NK-92 (cell line): Measurements from ENCODE around the gene SLC30A5.
"Not testable (repeated sequence)": the region's sequence is repeated elsewhere in the genome, so short reads cannot be mapped to it uniquely, and the experiment has no call there.

Experiments
- DNase-seq: peaks from one replicate; lab custom pipeline; 2025; ENCODE audit not compliant: unreplicated experiment; lab: John Stamatoyannopoulos, UW

SLC30A5 gene

DNA sequence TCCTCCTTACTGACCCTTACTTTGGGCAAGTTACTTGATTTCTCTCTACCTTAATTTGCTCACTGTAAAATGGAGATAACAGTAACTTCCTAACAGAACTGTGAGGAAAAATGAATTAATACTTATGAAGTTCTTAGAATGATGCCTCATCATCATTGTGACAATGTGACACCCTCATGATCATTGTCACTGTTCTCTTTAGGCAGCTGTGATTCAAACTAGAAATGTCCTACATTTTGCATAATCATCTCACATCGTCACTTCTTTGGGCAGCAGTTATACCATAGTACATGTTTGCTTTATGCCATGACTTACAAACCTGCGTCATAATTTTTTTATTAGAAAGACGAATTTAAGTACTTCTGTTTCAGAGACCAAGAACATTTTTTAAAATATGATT lies 9.7 kb downstream of the SLC30A5 start:
- no peak for DNase-seq

- DNase-seq = no peak
Observed at GRCh38 chr5:69105996-69106906, 12.4 kb downstream of the SLC30A5 start.

- DNase-seq = not testable (repeated sequence)
Observed at GRCh38 chr5:69108367-69108766, 14.6 kb downstream of the SLC30A5 start.

- no peak for DNase-seq
Observed at GRCh38 chr5:69113851-69114250, 20.0 kb downstream of the SLC30A5 start.

- no peak for DNase-seq
Observed at GRCh38 chr5:69115526-69115925, 21.7 kb downstream of the SLC30A5 start.

DNA sequence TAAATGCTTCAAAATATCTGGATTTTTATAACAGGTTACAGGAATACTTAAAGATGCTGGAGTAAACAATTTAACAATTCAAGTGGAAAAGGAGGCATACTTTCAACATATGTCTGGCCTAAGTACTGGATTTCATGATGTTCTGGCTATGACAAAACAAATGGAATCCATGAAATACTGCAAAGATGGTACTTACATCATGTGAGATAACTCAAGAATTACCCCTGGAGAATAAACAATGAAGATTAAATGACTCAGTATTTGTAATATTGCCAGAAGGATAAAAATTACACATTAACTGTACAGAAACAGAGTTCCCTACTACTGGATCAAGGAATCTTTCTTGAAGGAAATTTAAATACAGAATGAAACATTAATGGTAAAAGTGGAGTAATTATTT lies 35.6 kb downstream of the SLC30A5 start:
- DNase-seq = no peak

GRCh38 chr5:69130241-69130640 lies 36.4 kb downstream of the SLC30A5 start:
- no peak for DNase-seq

GRCh38 chr5:69131304-69131703 lies 37.5 kb downstream of the SLC30A5 start:
- no peak for DNase-seq

DNA sequence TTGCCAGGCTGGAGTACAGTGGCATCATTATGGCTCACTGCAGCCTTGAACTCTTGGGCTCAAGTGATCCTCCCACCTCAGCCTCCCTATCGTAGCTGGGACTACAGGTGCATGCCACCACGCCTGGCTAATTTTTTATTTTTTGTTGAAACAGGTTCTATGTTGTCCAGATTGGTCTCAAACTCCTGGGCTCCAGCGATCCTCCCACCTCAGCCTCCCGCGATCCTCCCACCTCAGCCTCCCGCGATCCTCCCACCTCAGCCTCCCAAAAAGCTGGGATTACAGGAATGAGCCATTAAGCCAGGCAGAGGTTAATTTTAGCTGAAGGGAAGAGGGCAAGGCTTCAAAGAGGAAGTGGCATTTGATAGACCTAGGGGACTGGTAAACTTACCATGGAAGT lies 40.3 kb downstream of the SLC30A5 start:
- DNase-seq = no peak

GRCh38 chr5:69136293-69136692 lies 42.5 kb downstream of the SLC30A5 start:
- DNase-seq = no peak

- not testable (repeated sequence) for DNase-seq
Observed at GRCh38 chr5:69137208-69137607, 43.4 kb downstream of the SLC30A5 start.

GRCh38 chr5:69137807-69138206 lies 44.0 kb downstream of the SLC30A5 start:
- no peak for DNase-seq

DNA sequence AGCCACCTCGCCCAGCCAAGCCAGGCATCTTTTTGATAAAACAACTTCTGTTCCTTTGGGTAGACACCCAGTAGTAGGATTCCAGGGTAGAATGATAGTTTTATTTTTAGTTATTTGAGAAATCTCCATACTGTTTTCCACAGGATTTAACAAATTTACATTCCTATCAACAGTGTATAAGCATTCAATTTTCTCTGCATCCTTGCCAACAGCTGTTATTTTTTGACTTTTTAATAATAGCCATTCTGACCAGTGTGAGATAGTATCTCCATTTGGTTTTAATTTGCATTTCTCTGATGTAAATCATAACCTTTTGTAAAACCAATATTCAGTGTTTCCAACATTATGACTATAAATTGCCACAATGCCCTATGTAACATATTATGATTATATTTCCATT lies 45.0 kb downstream of the SLC30A5 start:
- no peak for DNase-seq

DNA sequence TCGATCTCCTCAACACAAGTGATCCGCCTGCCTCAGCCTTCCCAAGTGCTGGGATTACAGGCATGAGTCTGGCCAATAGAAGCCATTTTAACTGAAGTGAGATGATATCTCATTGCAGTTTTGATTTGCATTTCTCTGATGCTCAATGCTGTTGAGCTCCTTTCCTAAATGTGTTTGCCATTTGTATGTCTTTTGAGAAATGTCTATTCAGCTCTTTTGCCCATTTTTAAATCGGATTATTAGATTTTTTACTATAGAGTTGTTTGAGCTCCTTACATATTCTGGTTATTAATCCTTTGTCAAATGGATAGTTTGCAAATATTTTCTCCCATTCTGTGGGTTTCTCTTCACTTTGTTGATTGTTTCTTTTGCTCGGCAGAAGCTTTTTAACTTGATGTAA lies 46.4 kb downstream of the SLC30A5 start:
- not testable (repeated sequence) for DNase-seq

DNA sequence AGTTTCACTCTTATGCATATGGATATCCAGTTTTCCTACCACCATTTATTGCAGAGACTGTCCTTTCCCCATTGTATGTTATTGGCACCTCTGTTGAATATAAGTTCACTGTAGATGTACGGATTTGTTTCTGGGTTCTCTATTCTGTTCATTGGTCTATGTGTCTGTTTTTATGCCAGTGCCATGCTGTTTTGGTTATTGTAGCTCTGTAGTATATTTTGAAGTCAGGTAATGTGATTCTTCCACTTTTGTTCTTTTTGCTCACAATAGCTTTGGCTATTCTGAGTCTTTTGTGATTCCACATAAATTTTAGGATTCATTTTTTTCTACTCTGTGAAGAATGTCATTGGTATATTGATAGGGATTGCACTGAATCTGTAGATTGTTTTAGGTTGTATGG lies 47.0 kb downstream of the SLC30A5 start:
- no peak for DNase-seq

- DNase-seq = not testable (repeated sequence)
Observed at GRCh38 chr5:69148576-69148975, 54.8 kb downstream of the SLC30A5 start.

DNA sequence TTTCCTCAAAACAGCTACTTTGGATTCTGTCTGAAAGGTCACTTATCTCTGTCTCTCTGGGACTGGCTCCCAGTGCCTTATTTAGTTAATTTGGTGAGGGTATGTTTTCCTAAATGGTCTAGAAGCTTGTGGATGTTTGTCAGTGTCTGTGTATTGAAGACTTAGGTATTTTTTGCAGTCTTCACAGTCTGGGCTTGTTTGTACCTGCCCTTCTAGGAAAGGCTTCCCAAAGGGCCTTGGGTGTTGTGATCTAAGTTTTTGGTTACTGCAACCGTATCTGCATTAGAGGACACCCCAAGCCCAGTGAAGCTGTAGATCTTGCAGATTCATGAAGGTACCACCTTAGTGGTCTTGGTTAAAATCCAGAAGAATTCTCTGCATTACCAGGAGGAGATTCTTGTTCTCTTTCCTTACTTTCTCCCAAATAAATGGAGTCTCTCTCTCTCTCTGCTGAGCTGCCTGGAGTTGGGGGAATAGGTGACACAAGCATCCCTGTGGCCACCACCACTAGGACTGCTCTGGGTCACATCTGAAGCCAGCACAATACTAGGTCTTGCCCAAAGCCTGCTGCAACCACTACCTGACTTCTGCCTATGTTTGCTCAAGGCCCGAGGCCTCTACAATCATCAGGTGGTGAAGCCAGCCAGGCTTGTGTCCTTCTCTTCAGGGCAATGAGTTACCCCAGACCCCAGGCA lies 55.3 kb downstream of the SLC30A5 start:
- DNase-seq = no peak

DNA sequence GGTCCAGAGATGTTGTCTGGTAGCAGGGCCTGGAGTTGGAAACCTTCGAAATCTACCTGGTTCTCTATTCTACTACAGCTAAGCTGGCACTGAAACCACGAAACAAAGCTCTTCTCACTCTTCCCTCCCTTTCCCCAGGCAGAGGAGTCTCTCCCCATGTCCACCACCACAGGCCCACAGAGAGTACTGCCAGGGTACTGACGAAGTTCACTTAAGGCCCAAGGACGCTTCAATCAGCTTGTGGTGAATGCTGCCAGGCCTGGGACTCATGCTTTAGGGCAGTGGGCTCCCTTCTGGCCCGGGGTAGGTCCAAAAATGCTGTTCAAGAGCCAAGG lies 55.8 kb downstream of the SLC30A5 start:
- no peak for DNase-seq

- DNase-seq = no peak
Observed at GRCh38 chr5:69152731-69153130, 58.9 kb downstream of the SLC30A5 start.

DNA sequence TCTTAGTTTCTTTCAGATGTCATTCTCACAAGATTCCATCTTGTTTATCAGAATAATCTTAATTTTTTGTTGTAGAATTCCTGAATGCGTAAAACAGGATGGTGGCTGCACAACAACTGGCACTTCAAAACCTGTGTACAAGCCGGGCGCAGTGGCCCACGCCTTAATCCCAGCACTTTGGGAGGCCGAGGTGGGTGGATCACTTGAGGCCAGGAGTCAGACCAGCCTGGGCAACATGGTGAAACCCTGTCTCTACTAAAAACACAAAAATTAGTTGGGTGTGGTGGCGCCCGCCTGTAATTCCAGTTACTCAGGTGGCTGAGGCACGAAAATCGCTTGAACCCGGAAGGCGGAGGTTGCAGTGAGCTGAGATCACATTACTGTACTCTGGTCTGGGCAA lies 62.6 kb downstream of the SLC30A5 start:
- DNase-seq = no peak

DNA sequence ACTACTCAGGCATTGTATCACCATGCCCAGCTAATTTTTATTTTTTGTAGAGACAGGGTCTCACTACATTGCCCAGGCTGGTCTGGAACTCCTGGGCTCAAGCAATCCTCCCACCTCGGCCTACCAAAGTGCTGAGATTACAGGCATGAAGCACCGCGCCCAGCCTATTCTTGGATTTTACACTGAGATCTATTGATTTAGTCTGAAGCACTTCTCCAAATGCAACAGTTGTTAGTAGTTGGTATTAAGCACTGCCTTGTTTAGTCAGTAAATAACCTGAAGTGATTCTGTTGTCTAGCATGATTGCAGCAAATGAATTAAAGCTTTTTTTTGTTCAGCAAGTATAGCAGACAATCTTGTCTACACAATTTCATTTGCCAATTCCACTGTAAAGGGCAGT lies 64.2 kb downstream of the SLC30A5 start:
- DNase-seq = no peak

- DNase-seq = no peak
Observed at GRCh38 chr5:69160651-69161050, 66.8 kb downstream of the SLC30A5 start.
